A549 (cell line): ENCODE results near the gene GPBAR1. TPM values are rescaled to one million over a fixed set of nuclear protein-coding genes. Genes with fewer than 3 reads are reported as not detected.

Experiments used
- ATAC-seq, 2 experiments: fragments of 200-7000 bp in 1 of 2; fragments of >200 bp in 1 of 2; cut with Nextera tagmentation in 1 of 2; cut with Tn5 transposase in 1 of 2; 3 replicates each; pipeline versions ENCODE4 v1.8.0 to v1.9.1; 2018 to 2020; ENCODE audit warnings: mild to moderate bottlenecking in 1 of 2, moderate library complexity in 1 of 2
- CTCF ChIA-PET: fragments of 300-600 bp; sonication (Branson Sonifier 250); formaldehyde crosslinking; extraction: SDS; loops from one replicate; lab custom pipeline; 2021; ENCODE audit warnings: antibody characterized with exemption, inconsistent platforms; lab: Yijun Ruan, JAX
- POLR2A ChIA-PET: fragments of 350-600 bp; formaldehyde crosslinking; extraction: SDS; loops from one replicate; lab custom pipeline; 2021; ENCODE audit warnings: antibody characterized with exemption, inconsistent platforms; lab: Yijun Ruan, JAX
- DNase-seq, 2 experiments: peaks; one replicate each; pipeline versions ENCODE4 v3.0.0 to v3.0.0-alpha.2; 2011 to 2016; ENCODE audit warnings: low read depth in 1 of 2, low spot score in 1 of 2
- FAIRE-seq: peaks from 2 replicates; lab custom pipeline; 2011; peaks lifted over from hg19 to GRCh38; lab: Jason Lieb, UNC
- H3K27ac ChIP-seq, 2 experiments: fragments of >200 bp; sonication (Bioruptor Twin); formaldehyde crosslinking; 3 replicates each; pipeline ENCODE4 v1.5.1; 2016 to 2017
- H3K4me1 ChIP-seq: fragments of >200 bp; sonication (Bioruptor Twin); formaldehyde crosslinking; 3 replicates; pipeline ENCODE4 v1.6.1; 2016
- H3K4me2 ChIP-seq: fragments of >200 bp; sonication (Bioruptor Twin); formaldehyde crosslinking; 3 replicates; pipeline ENCODE4 v1.6.1; 2016
- H3K4me3 ChIP-seq: fragments of >200 bp; sonication (Bioruptor Twin); formaldehyde crosslinking; 3 replicates; pipeline ENCODE4 v1.5.1; 2016
- H3K9me3 ChIP-seq: fragments of >200 bp; sonication (Bioruptor Twin); formaldehyde crosslinking; 3 replicates; pipeline ENCODE4 v1.6.1; 2016
- CBX2 ChIP-seq: fragments of 200-600 bp; sonication (generic); IDR thresholded peaks from 2 replicates; pipeline ENCODE4 v1.6.1; 2016; ENCODE audit warnings: low read depth, mild to moderate bottlenecking, borderline replicate concordance
- CBX8 ChIP-seq: fragments of 200-600 bp; sonication (generic); IDR thresholded peaks from 2 replicates; pipeline ENCODE4 v1.6.1; 2016
- CEBPB ChIP-seq, 2 experiments: fragments of >200 bp in 1 of 2; sonication (Bioruptor Twin) in 1 of 2; formaldehyde crosslinking in 1 of 2; IDR thresholded peaks; 2 replicates each; pipeline ENCODE4 v1.6.1; 2012 to 2016
- FOXS1 ChIP-seq: fragments of 250-450 bp; sonication (Bioruptor Pico); IDR thresholded peaks from 2 replicates; pipeline ENCODE4 v1.5.0; 2020; ENCODE audit warnings: mild to moderate bottlenecking, moderate library complexity
- JUN ChIP-seq, 2 experiments: fragments of >200 bp; sonication (Bioruptor Twin); formaldehyde crosslinking; IDR thresholded peaks; 2 replicates in 1 of 2; 3 replicates in 1 of 2; pipeline ENCODE4 v1.6.1; 2016 to 2017
- JUNB ChIP-seq: fragments of >200 bp; sonication (Bioruptor Twin); formaldehyde crosslinking; IDR thresholded peaks from 2 replicates; pipeline ENCODE4 v1.6.1; 2016
- KDM5A ChIP-seq: fragments of 200-600 bp; sonication (generic); IDR thresholded peaks from 2 replicates; pipeline ENCODE4 v1.6.1; 2016; ENCODE audit warnings: antibody characterized with exemption, mild to moderate bottlenecking
- NPAS2 ChIP-seq: fragments of 250-450 bp; sonication (Bioruptor Pico); IDR thresholded peaks from 2 replicates; pipeline ENCODE4 v1.8.0; 2022; ENCODE audit warnings: mild to moderate bottlenecking, moderate library complexity, borderline replicate concordance
- PHF8 ChIP-seq: fragments of 200-600 bp; sonication (generic); IDR thresholded peaks from 2 replicates; pipeline ENCODE4 v1.6.1; 2016; ENCODE audit warnings: low read depth, mild to moderate bottlenecking, antibody characterized with exemption, moderate library complexity, borderline replicate concordance
- POLR2A ChIP-seq: IDR thresholded peaks from 2 replicates; pipeline ENCODE4 v1.6.1; 2012; ENCODE audit warnings: mild to moderate bottlenecking, low read length
- RARB ChIP-seq: fragments of 250-450 bp; sonication (Bioruptor Pico); IDR thresholded peaks from 2 replicates; pipeline ENCODE4 v1.8.0; 2021; ENCODE audit warnings: mild to moderate bottlenecking, moderate library complexity
- RCOR1 ChIP-seq: fragments of 150-350 bp; IDR thresholded peaks from 2 replicates; pipeline ENCODE4 v1.6.1; 2014; ENCODE audit warnings: antibody characterized with exemption, low read length, low read depth
- SMC3 ChIP-seq: fragments of >200 bp; sonication (Bioruptor Twin); formaldehyde crosslinking; IDR thresholded peaks from 3 replicates; pipeline ENCODE4 v1.6.1; 2018; ENCODE audit warnings: inconsistent platforms
- TP53 ChIP-seq: fragments of 250-450 bp; sonication (Bioruptor Pico); IDR thresholded peaks from 2 replicates; pipeline ENCODE4 v1.5.0; 2021; ENCODE audit warnings: mild to moderate bottlenecking, moderate library complexity
- ZFP36 ChIP-seq: fragments of 450-650 bp; IDR thresholded peaks from 2 replicates; pipeline ENCODE4 v1.6.1; 2014; ENCODE audit warnings: borderline replicate concordance; ENCODE audit not compliant: partially characterized antibody
- WGBS: methylation state at CpG from one replicate; pipeline ENCODE4 v1.1.6; 2017; ENCODE audit errors: missing lambda C conversion rate; 5-methylcytosine and 5-hydroxymethylcytosine counted together
- polyA plus RNA-seq, 4 experiments: library from polyadenylated mRNA; depleted of rRNA in 3 of 4; stranded (reverse); fragments of >200 nt; fragmentation: RNase III in 1 of 4; extraction: RNeasy Plus Mini Kit Qiagen cat#74134 plus additional on column Dnase treatment in 1 of 4; gene quantifications; 2 replicates in 3 of 4; 3 replicates in 1 of 4; pipeline ENCODE4 v1.2.3, GENCODE V29; 2011 to 2017
- TF ChIP-seq, protein P1 (sequence below): IDR thresholded peaks from 2 replicates; pipeline ENCODE4 v1.6.1; 2012
- TF ChIP-seq, protein P2 (sequence below): fragments of 250-450 bp; sonication (Bioruptor Pico); IDR thresholded peaks from 2 replicates; pipeline ENCODE4 v1.5.0; 2020; ENCODE audit warnings: low read depth, mild to moderate bottlenecking, moderate library complexity
- TF ChIP-seq, protein P3 (sequence below): IDR thresholded peaks from 2 replicates; pipeline ENCODE4 v1.6.1; 2012
- TF ChIP-seq, protein P4 (sequence below): fragments of >200 bp; sonication (Bioruptor Twin); formaldehyde crosslinking; IDR thresholded peaks from 3 replicates; pipeline ENCODE4 v1.6.1; 2016
- TF ChIP-seq, protein P5 (sequence below): fragments of 450-650 bp; IDR thresholded peaks from 2 replicates; pipeline ENCODE4 v1.6.1; 2014; ENCODE audit warnings: antibody characterized with exemption

Gene GPBAR1
- polyA plus RNA-seq, 2 of the 4 experiments (the other 2 are of a cell fraction), result 0.06 to 0.12 TPM

DNA sequence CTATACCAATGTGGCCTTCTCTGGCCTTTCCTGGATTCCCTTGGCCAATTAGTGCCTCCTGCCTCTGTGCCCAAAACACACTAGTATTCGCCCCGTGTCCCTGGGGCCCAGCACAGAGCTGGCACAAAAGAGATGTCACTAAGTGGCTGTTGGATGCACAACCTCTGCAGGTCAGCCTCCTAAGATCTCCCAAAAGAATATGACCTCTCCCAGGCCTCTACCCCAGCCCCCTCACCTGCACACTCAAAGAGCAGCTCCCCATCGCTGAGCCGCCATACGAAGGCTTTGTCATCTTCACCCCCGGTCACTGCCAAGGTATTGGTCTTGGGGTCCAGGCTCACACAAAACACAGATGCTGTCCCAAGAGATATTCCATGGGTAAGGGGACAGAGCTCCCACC is 6.4 kb downstream of the GPBAR1 start:
- ATAC-seq, result no peak
- Histone ChIP-seq H3K9me3 (no peaks in the 10 kb centered on the region), H3K4me3 (no peak overlapping the region), H3K27ac (no peak overlapping the region), H3K4me1 (peaks cover 16% of the 10 kb centered on the region), H3K4me2 (no peak overlapping the region)
- no peak for DNase-seq
- WGBS, result 99% methylated on average over 6 of the region's 6 CpGs
- POLR2A ChIA-PET, result no interaction called here
- no peak for TF ChIP-seq TP53 (CRISPR knock-in tag)
- TF ChIP-seq RARB (CRISPR knock-in tag), result no peak
- no peak for TF ChIP-seq POLR2A
- TF ChIP-seq CEBPB (IDR thresholded peaks at IDR 0.05), result no peak
- TF ChIP-seq KDM5A, result no peak
- TF ChIP-seq, protein P1, sequence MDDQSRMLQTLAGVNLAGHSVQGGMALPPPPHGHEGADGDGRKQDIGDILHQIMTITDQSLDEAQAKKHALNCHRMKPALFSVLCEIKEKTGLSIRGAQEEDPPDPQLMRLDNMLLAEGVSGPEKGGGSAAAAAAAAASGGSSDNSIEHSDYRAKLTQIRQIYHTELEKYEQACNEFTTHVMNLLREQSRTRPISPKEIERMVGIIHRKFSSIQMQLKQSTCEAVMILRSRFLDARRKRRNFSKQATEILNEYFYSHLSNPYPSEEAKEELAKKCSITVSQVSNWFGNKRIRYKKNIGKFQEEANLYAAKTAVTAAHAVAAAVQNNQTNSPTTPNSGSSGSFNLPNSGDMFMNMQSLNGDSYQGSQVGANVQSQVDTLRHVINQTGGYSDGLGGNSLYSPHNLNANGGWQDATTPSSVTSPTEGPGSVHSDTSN, result no peak
- no peak for TF ChIP-seq NPAS2 (CRISPR knock-in tag)
- TF ChIP-seq, protein P2, sequence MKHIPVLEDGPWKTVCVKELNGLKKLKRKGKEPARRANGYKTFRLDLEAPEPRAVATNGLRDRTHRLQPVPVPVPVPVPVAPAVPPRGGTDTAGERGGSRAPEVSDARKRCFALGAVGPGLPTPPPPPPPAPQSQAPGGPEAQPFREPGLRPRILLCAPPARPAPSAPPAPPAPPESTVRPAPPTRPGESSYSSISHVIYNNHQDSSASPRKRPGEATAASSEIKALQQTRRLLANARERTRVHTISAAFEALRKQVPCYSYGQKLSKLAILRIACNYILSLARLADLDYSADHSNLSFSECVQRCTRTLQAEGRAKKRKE, result no peak
- TF ChIP-seq FOXS1, result no peak
- TF ChIP-seq RCOR1, result no peak
- no peak for TF ChIP-seq ZFP36
- no peak for TF ChIP-seq JUNB
- CTCF ChIA-PET, result interaction anchor here (0.7 to 1.9 kb wide), 5 partner anchors 8 to 80 kb away, joined by 3 to 8 read pairs (median 4); no protein-coding TSS in a partner anchor
- no peak for FAIRE-seq

DNA sequence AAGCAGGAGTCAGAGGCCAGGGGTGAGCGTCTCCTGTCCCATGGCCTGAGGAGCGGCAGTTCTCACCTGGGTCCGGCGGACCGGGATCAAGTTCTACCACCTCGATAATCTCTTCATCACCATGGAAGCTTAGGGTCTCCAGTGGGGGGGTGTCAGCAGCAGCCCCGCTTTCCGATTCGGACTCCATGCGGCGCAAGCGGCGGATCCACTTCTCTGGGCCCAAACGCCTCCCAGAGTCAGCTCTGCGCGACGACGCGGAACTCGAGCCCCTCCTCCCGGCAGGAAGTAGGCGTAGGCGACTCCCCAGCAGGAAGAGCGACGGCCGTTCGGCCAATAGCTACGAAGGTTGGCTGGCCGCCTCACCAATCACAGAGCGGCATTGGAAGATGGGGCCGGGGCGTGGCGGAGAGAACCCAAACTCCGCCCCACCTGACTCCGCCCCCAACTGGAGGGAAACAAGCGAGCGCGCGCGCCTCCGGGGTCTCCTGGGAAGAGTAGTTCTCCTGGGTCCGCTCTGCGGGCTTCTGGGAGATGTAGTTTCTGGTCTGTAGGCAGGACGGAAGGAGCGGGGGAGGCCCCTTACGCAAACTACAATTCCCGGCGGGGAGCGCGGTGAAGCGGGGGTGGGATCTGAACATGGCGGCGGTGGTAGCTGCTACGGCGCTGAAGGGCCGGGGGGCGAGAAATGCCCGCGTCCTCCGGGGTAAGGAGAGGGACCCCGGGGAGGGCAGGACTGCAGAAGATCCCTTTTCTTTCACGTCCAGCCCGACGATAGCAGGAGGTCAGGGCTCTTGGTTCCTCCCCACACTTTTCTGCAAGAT is 9.3 kb downstream of the GPBAR1 start, which contains the start of the genes AAMP and PNKD:
Gene AAMP (minus strand): TSS at position 238 of the 821 bp plus-strand sequence. CDS start 51 bp downstream, at position 187.
Gene PNKD (plus strand): TSS at position 620 of the 821 bp plus-strand sequence. CDS start 17 bp downstream, at position 637.
- 2% methylated on average over 27 of the region's 64 CpGs for WGBS
- TF ChIP-seq, protein P3, sequence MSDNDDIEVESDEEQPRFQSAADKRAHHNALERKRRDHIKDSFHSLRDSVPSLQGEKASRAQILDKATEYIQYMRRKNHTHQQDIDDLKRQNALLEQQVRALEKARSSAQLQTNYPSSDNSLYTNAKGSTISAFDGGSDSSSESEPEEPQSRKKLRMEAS, result peak; percentile 64
- TF ChIP-seq, protein P4, sequence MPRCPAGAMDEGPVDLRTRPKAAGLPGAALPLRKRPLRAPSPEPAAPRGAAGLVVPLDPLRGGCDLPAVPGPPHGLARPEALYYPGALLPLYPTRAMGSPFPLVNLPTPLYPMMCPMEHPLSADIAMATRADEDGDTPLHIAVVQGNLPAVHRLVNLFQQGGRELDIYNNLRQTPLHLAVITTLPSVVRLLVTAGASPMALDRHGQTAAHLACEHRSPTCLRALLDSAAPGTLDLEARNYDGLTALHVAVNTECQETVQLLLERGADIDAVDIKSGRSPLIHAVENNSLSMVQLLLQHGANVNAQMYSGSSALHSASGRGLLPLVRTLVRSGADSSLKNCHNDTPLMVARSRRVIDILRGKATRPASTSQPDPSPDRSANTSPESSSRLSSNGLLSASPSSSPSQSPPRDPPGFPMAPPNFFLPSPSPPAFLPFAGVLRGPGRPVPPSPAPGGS, result 0 out of 3 replicates have a peak, but pooled peaks have one; percentile 47
- TF ChIP-seq POLR2A (peak; percentile 75), JUN (IDR thresholded peaks at IDR 0.05) (peak; percentile 6 to 59; a peak in 2 of 5 replicates), SMC3 (no peak), CEBPB (IDR thresholded peaks at IDR 0.05) (0 out of 4 replicates have a peak, but pooled peaks of 1 of the 2 experiments have one; percentile 38), PHF8 (peak; percentile 91), CBX2 (no peak), CBX8 (no peak), KDM5A (peak; percentile 77)
- TF ChIP-seq, protein P1, result peak; percentile 97
- TF ChIP-seq, protein P5, sequence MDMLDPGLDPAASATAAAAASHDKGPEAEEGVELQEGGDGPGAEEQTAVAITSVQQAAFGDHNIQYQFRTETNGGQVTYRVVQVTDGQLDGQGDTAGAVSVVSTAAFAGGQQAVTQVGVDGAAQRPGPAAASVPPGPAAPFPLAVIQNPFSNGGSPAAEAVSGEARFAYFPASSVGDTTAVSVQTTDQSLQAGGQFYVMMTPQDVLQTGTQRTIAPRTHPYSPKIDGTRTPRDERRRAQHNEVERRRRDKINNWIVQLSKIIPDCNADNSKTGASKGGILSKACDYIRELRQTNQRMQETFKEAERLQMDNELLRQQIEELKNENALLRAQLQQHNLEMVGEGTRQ, result peak; percentile 75
- CTCF ChIA-PET, result interaction anchor here (1.1 to 6.5 kb wide), 12 partner anchors 14 to 196 kb away, joined by 3 to 105 read pairs (median 7); partner anchors contain the start of gene CATIP
- peak within 1 kb of the TSS; percentile 100 for H3K4me2 ChIP-seq
- peaks cover 25% of the 10 kb centered on the region for H3K4me1 ChIP-seq
- no peak for FAIRE-seq
- no peaks in the 10 kb centered on the region for H3K9me3 ChIP-seq
- peak within 1 kb of the TSS; percentile 97 for H3K4me3 ChIP-seq
- POLR2A ChIA-PET, result interaction anchor here (0.7 to 1.6 kb wide), 8 partner anchors 11 to 126 kb away, joined by 3 to 6 read pairs (median 4); partner anchors contain the start of gene CATIP
- H3K27ac ChIP-seq, result peak within 1 kb of the TSS; percentile 90 to 92
- DNase-seq, result peak; percentile 97 to 99
- ATAC-seq, result peak; percentile 88 to 93
